Brain pericyte (primary cell): Measurements from ENCODE around the gene PHYHD1.

Experiments used
- DNase-seq: peaks from one replicate; pipeline ENCODE4 v3.0.0-alpha.2; 2012; ENCODE audit warnings: low read depth, low spot score

The PHYHD1 gene

GRCh38 chr9:128901379-128901778 is 19.4 kb upstream of the PHYHD1 start:
- DNase-seq, result no peak

DNA sequence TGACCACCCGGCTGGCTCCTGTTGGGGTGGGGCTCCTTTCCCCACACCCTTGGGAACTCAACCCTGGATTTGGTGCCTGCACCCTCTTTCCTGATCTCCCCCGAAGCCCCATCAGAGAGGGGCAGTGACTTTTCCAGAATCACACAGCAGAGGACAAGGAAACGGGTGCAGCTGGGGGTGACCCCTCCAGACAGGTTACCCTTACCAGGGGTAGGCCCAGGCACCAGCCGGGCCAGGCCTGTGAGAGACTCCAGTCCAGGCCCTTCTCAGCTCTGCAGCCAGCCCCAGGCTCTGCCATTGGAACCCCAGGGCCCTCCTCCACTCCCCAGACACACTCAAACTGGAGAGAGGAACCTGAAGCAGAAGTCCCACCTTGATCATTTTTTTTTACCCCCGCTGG is 19.0 kb upstream of the PHYHD1 start:
- no peak for DNase-seq

GRCh38 chr9:128902351-128903078 is 18.3 kb upstream of the PHYHD1 start:
- no peak for DNase-seq

DNA sequence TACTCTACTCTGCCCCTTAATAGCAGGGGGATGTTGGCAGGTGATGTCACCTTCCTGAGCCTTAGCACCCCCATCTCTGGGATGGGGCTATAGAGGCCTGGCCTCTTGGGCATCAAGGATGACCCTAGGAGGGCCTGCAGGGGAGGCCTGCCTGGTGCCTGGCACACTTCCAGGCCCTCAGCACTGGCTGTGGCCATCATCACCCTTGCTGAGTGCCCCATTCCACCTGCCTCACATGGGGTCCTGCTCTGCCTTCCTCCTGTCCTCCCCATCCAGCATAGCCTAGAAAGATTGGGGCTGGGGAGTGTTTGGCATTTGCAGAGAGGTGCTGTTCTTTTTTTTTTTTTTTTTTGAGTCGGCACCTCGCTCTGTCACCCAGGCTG is 17.7 kb upstream of the PHYHD1 start:
- no peak for DNase-seq

- DNase-seq, result no peak
Observed at GRCh38 chr9:128903871-128904620, 16.7 kb upstream of the PHYHD1 start.

DNA sequence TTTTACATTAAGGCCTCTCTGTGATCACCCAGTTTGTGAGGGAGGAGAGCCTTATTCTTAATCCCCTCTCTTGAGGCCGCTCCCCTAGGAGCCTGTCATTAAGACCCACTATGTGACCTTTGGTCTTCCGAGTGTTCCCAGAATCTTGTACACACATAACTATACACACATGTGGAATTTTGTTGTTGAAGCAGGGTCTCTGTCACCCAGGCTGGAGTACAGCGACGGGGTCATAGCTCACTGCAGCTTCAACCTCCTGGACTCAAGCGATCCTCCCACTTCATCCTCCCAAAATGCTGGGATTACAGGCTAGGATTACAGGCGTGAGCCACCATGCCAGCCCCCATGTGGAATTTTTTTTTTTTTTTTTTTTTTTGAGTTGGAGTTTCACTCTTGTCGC is 14.8 kb upstream of the PHYHD1 start:
- no peak for DNase-seq

DNA sequence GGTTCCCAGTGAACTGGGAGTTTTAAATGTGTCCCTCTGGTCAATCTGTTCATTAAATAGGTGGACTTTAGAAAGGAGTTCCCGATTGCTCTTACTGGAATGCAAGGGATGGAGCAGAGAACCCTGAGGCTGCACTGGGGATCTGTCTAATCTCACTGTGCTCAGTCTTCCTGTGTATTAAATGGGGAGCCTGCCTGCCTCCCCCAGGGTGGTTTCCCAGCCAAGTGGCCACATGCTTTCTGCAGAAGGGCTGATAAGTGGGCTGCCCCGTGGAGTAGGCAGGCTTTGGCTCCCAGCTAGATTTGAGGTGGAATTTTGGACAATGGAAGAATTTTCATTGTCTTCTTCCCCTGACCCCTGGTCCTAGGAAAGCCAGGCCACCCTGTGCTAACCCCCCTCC is 14.0 kb upstream of the PHYHD1 start:
- DNase-seq, result no peak

DNA sequence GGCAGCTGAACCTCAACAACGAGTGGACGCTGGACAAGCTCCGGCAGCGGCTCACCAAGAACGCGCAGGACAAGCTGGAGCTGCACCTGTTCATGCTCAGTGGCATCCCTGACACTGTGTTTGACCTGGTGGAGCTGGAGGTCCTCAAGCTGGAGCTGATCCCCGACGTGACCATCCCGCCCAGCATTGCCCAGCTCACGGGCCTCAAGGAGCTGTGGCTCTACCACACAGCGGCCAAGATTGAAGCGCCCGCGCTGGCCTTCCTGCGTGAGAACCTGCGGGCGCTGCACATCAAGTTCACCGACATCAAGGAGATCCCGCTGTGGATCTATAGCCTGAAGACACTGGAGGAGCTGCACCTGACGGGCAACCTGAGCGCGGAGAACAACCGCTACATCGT is 12.4 kb upstream of the PHYHD1 start:
- no peak for DNase-seq

- DNase-seq, result no peak
Observed at GRCh38 chr9:128909859-128910258, 10.9 kb upstream of the PHYHD1 start.

DNA sequence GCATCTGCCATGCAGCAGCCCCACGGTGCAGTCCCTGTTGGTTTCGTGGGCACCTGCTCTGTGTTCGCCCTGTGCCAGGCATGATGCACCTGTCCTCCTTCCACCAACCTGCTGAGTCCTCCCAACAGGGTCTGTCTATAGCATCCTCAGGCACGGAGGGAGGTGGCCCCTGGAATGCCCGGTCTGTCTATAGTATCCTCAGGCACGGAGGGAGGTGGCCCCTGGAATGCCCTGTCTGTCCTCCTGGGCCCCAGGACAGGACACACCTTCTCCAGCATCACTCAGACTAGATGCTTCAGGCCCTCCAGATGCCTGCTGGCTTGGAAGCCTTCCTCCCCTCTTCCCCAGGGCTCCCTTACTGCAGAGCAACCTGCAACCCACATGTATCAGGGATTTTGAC is 9.9 kb upstream of the PHYHD1 start:
- DNase-seq, result no peak

GRCh38 chr9:128911529-128912035 is 9.2 kb upstream of the PHYHD1 start:
- no peak for DNase-seq

DNA sequence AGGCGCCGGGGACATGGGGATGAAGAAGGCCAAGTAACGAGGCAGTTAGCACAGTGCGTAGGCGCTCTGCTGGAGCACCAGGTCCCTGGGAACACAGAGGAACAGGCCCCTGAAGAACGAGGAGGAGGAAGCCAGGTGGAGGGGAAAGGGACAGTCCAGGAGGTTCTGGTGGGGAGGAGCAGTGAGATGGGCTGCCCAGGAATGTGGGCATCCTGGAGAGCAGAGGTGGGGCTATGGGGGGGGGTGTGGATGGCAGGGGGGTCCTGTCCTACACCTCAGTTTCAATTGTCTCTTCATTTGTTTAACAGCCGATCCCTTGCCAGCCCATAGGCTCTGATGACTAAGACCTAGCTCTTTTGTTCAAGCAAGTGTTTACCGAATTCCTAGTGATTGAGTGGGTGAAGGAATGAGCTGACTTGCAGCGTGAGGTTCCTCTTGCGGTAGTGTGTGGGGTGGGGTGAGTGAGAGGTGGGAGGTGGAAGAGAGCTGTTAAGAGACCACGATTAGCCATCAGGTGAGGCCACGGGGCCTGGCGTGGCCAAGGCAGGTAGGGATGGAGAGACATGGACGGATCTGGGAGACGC is 8.4 kb upstream of the PHYHD1 start:
- DNase-seq, result no peak

DNA sequence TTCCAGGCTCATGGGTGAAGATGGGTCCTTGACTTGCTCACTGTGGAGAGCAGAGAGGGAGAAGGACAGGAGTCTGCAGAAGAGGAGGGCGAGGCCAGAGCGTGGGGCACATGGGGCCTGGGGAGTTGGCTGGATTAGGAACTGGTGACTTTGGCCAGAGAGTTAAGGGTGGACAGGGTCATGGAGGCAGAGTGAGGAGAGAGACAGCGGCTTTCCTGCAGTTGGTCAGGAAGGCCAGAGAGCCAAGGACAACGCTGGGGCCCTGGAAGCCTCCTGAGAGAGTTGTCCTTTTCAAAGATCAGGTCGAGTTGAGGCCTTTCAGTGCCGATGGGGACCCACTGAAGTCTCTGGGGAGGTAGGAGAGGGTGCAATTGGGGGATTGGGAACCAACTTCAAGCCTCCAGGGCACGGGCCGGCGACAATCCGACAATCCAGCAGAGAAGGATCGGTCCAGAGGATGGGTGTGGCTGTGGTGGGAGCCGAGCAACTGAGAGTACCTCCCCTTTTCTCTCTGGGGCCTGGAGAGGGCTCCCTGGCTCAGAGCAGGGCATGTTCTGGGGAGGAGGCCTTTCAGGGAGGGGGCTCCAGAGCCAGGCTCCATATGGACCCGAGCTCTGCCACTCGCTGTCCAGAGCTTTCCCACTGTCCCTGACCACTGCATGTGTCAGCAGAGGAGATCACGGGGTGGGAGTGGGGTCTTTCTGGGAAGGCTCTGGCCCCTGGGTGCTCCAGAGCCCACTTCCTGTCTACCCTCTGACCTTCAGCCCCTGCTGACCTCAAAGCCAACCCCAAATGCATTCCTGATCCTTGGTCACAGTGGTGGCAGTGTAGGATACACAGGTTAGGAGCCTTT is 7.5 kb upstream of the PHYHD1 start:
- no peak for DNase-seq

DNA sequence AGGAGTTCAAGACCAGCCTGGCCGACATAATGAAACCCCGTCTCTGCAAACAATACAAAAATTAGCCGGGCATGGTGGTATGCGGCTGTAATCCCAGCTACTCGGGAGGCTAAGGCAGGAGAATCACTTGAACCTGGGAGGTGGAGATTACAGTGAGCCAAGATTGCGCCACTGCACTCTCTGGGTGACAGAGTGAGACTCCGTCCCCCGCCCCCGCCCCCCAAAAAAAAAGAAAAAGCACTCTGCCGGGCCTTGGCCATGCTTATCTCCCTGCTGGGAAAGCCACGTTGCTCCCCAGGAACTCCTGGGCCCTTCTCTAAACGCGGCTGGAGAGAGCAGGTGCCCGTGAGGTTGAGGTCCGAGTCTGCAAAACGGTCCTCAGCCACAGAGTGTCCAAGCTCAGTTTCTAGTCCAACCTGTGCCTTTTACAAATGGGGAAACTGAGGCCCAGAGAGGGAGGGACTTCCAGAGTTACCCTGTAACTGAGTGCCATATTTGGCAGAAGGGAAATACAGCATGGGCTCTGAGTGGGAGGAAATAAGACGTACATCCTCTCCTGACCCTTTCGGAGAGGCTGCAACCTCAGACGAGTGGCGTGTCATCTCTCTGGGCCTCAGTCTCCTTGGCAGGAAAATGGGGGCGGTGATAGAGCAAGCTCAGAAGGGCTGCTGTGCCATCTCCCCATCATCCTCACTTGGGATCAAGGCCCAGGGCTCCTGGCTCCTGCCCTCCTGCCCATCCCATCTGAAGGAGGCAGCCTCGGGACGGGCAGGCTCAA is 6.6 kb upstream of the PHYHD1 start:
- DNase-seq, result no peak

- DNase-seq, result no peak
Observed at GRCh38 chr9:128916204-128916603, 4.6 kb upstream of the PHYHD1 start.

GRCh38 chr9:128916745-128917144 is 4.0 kb upstream of the PHYHD1 start:
- DNase-seq, result no peak

DNA sequence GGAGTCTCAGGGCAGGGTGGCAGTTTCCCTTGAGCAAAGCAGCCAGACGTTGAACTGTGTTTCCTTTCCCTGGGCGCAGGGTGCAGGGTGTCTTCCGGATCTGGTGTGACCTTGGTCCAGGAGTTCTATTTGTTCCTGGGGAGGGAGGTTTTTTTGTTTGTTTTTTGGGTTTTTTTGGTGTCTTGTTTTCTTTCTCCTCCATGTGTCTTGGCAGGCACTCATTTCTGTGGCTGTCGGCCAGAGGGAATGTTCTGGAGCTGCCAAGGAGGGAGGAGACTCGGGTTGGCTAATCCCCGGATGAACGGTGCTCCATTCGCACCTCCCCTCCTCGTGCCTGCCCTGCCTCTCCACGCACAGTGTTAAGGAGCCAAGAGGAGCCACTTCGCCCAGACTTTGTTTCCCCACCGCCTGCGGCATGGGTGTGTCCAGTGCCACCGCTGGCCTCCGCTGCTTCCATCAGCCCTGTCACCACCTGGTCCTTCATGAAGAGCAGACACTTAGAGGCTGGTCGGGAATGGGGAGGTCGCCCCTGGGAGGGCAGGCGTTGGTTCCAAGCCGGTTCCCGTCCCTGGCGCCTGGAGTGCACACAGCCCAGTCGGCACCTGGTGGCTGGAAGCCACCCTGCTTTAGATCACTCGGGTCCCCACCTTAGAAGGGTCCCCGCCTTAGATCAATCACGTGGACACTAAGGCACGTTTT is 3.5 kb upstream of the PHYHD1 start:
- no peak for DNase-seq

GRCh38 chr9:128918921-128919320 is 1.9 kb upstream of the PHYHD1 start:
- no peak for DNase-seq

- no peak for DNase-seq
Observed at GRCh38 chr9:128919402-128920089, 1.2 kb upstream of the PHYHD1 start.
